GM12878 (cell line): ENCODE measurements around the gene GAS2L3. TPM values are rescaled to one million over a fixed set of nuclear protein-coding genes. Genes with fewer than 3 reads are reported as not detected.

Experiments
- ASH2L ChIP-seq: fragments of 300-600, 200-600 bp; sonication (generic); IDR thresholded peaks from 2 replicates; pipeline ENCODE4 v1.6.1; 2017; ENCODE audit warnings: low read depth, mild to moderate bottlenecking, borderline replicate concordance
- BRCA1 ChIP-seq: IDR thresholded peaks from 2 replicates; pipeline ENCODE4 v1.6.1; 2011; ENCODE audit warnings: low read depth, low read length, improper control_type of control experiment
- CREB1 ChIP-seq: IDR thresholded peaks from 2 replicates; pipeline ENCODE4 v1.6.1; 2012; ENCODE audit warnings: low read depth, mild to moderate bottlenecking, inconsistent platforms
- EED ChIP-seq: sonication (generic); IDR thresholded peaks from 2 replicates; pipeline ENCODE4 v1.6.1; 2016; ENCODE audit warnings: antibody characterized with exemption, low read depth
- FOS ChIP-seq: IDR thresholded peaks from 3 replicates; pipeline ENCODE4 v1.6.1; 2011; ENCODE audit warnings: borderline replicate concordance; ENCODE audit not compliant: insufficient read length; ENCODE audit errors: extremely low read depth
- NBN ChIP-seq: fragments of 450-650 bp; IDR thresholded peaks from 2 replicates; pipeline ENCODE4 v1.6.1; 2016
- PAX5 ChIP-seq: IDR thresholded peaks from 2 replicates; pipeline ENCODE4 v1.6.1; 2011; ENCODE audit warnings: low read depth, low read length, borderline replicate concordance
- POLR2A ChIP-seq: IDR thresholded peaks from 2 replicates; pipeline ENCODE4 v1.6.1; 2011; ENCODE audit warnings: low read depth, mild to moderate bottlenecking, low read length
- RAD51 ChIP-seq: fragments of 450-650 bp; IDR thresholded peaks from 2 replicates; pipeline ENCODE4 v1.6.1; 2016; ENCODE audit warnings: moderate library complexity, mild to moderate bottlenecking, inconsistent platforms
- RELA ChIP-seq: fragments of 450-650 bp; IDR thresholded peaks from 2 replicates; pipeline ENCODE4 v1.8.0; 2014; ENCODE audit warnings: borderline replicate concordance; ENCODE audit not compliant: partially characterized antibody
- RFX5 ChIP-seq: IDR thresholded peaks from 2 replicates; pipeline ENCODE4 v1.6.1; 2011; ENCODE audit warnings: low read depth, low read length, improper control_type of control experiment
- SMARCA5 ChIP-seq: fragments of 450-650 bp; IDR thresholded peaks from 2 replicates; pipeline ENCODE4 v1.6.1; 2017; ENCODE audit warnings: mild to moderate bottlenecking
- SRF ChIP-seq, 2 experiments: IDR thresholded peaks; 2 replicates each; pipeline ENCODE4 v1.6.1; 2011; ENCODE audit warnings: low read depth in 2 of 2, low read length in 2 of 2, mild to moderate bottlenecking in 1 of 2, moderate library complexity in 1 of 2
- STAT1 ChIP-seq: fragments of 450-650 bp; conservative IDR thresholded peaks from 2 replicates; pipeline ENCODE4 v1.6.1; 2014; ENCODE audit warnings: antibody characterized with exemption, mild to moderate bottlenecking
- ZNF384 ChIP-seq: IDR thresholded peaks from 2 replicates; pipeline ENCODE4 v1.6.1; 2012; ENCODE audit warnings: low read depth, mild to moderate bottlenecking, low read length, improper control_type of control experiment, borderline replicate concordance
- ZNF622 ChIP-seq: fragments of 450-650 bp; IDR thresholded peaks from 2 replicates; pipeline ENCODE4 v1.6.1; 2017; ENCODE audit warnings: mild to moderate bottlenecking, inconsistent platforms
- polyA plus RNA-seq, 11 experiments: library from polyadenylated mRNA; depleted of rRNA in 4 of 11; unstranded in 6 of 11; stranded (reverse) in 5 of 11; fragments of >200 nt; fragmentation: Nextera tagmentation in 4 of 11; fragmentation: Illumina TruSeq in 1 of 11; extraction: Ambion mirVana in 4 of 11; extraction: Trizol in 1 of 11; gene quantifications; 1 replicate in 1 of 11; 2 replicates in 10 of 11; pipeline versions ENCODE4 v1.2.1 to v1.2.3, GENCODE V29; 2011 to 2016; ENCODE audit warnings: inconsistent platforms in 2 of 11, missing spikeins in 2 of 11, low read depth in 1 of 11
- total RNA-seq, 4 experiments: library from RNA; depleted of rRNA in 3 of 4; stranded (reverse); fragments of >200 nt in 3 of 4; fragmentation: Illumina TruSeq in 1 of 4; extraction: Trizol in 1 of 4; gene quantifications; 2 replicates each; pipeline versions ENCODE4 v1.2.1 to v1.2.3, GENCODE V29; 2013 to 2021
- TF ChIP-seq, protein P1 (sequence below): fragments of 450-650 bp; IDR thresholded peaks from 2 replicates; pipeline ENCODE4 v1.6.1; 2017; ENCODE audit warnings: mild to moderate bottlenecking, moderate library complexity
- TF ChIP-seq, protein P2 (sequence below): IDR thresholded peaks from 2 replicates; pipeline ENCODE4 v1.6.1; 2012; ENCODE audit warnings: low read depth, low read length, improper control_type of control experiment
- TF ChIP-seq, protein P3 (sequence below): IDR thresholded peaks from 2 replicates; pipeline ENCODE4 v1.6.1; 2011; ENCODE audit warnings: borderline replicate concordance, low read depth, mild to moderate bottlenecking, moderate library complexity, mixed read lengths, low read length; ENCODE audit not compliant: insufficient read depth; ENCODE audit errors: extremely low read length
- TF ChIP-seq, protein P4 (sequence below): fragments of 450-650 bp; formaldehyde crosslinking; IDR thresholded peaks from 2 replicates; pipeline ENCODE4 v1.4.0; 2022; ENCODE audit warnings: mild to moderate bottlenecking, moderate library complexity
- TF ChIP-seq, protein P5 (sequence below): fragments of 450-650 bp; IDR thresholded peaks from 2 replicates; pipeline ENCODE4 v1.6.1; 2016; ENCODE audit warnings: mild to moderate bottlenecking

Gene GAS2L3
- total and polyA plus RNA-seq, 10 of the 15 experiments (the other 5 are each of a cell fraction or from before 2014, with no cell fraction given) = 0.46 to 6.6 (median 2.4) TPM

DNA sequence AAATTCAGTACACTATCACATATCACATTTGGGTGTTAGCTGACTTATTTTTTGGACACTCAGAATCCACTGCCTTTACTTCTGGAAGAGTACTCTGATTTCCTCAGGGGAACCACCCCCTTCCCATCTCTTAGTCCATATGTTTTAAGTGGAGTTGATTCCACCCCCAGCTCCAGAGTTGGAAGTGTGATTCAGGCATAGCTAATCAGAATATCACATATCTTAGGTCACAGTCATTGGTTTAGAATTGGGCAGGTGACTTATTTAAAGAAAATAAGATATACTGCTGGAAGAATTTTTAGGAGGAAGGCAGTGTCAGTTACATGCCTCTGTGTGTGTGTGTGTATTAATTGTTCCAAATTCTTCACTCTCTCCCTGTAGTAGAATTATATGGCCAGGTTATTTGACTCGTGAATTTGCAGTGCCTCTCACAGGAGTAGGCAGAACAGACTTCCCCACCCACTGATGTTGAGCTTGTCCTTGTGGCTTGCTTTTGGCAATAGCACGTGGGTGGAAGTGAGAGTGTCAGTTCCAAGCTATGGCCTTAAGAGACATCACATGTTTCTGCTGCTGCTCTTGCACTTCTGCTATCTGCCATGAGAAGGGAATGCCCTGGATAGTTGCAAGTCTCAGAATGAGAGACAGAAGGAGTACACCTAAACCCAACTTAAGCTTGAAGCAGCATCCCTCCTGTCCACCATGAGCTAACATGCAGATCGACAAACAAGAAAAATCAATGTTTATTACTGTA is 6.4 kb upstream of the GAS2L3 start (continued):
- TF ChIP-seq, protein P1, sequence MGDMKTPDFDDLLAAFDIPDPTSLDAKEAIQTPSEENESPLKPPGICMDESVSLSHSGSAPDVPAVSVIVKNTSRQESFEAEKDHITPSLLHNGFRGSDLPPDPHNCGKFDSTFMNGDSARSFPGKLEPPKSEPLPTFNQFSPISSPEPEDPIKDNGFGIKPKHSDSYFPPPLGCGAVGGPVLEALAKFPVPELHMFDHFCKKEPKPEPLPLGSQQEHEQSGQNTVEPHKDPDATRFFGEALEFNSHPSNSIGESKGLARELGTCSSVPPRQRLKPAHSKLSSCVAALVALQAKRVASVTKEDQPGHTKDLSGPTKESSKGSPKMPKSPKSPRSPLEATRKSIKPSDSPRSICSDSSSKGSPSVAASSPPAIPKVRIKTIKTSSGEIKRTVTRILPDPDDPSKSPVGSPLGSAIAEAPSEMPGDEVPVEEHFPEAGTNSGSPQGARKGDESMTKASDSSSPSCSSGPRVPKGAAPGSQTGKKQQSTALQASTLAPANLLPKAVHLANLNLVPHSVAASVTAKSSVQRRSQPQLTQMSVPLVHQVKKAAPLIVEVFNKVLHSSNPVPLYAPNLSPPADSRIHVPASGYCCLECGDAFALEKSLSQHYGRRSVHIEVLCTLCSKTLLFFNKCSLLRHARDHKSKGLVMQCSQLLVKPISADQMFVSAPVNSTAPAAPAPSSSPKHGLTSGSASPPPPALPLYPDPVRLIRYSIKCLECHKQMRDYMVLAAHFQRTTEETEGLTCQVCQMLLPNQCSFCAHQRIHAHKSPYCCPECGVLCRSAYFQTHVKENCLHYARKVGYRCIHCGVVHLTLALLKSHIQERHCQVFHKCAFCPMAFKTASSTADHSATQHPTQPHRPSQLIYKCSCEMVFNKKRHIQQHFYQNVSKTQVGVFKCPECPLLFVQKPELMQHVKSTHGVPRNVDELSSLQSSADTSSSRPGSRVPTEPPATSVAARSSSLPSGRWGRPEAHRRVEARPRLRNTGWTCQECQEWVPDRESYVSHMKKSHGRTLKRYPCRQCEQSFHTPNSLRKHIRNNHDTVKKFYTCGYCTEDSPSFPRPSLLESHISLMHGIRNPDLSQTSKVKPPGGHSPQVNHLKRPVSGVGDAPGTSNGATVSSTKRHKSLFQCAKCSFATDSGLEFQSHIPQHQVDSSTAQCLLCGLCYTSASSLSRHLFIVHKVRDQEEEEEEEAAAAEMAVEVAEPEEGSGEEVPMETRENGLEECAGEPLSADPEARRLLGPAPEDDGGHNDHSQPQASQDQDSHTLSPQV = no peak
- TF ChIP-seq ZNF384 (no peak), EED (no peak; the same call in 1 of the 2 replicates), POLR2A (no peak), ZNF622 (no peak), FOS (no peak), PAX5 (no peak; the same call in 1 of the 2 replicates), NBN (peak; percentile 47; the same call in 1 of the 2 replicates), RELA (peak; percentile 22), BRCA1 (no peak), SMARCA5 (no peak), STAT1 (no peak), RFX5 (0 out of 2 replicates have a peak, but pooled peaks have one; percentile 16), ASH2L (no peak), RAD51 (peak; percentile 88), CREB1 (no peak), SRF (IDR thresholded peaks at IDR 0.05; ENCODE audit: low read depth in 2 of 2, low read length in 2 of 2) (no peak)
- TF ChIP-seq, protein P2, sequence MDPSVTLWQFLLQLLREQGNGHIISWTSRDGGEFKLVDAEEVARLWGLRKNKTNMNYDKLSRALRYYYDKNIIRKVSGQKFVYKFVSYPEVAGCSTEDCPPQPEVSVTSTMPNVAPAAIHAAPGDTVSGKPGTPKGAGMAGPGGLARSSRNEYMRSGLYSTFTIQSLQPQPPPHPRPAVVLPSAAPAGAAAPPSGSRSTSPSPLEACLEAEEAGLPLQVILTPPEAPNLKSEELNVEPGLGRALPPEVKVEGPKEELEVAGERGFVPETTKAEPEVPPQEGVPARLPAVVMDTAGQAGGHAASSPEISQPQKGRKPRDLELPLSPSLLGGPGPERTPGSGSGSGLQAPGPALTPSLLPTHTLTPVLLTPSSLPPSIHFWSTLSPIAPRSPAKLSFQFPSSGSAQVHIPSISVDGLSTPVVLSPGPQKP = no peak
- TF ChIP-seq, protein P3, sequence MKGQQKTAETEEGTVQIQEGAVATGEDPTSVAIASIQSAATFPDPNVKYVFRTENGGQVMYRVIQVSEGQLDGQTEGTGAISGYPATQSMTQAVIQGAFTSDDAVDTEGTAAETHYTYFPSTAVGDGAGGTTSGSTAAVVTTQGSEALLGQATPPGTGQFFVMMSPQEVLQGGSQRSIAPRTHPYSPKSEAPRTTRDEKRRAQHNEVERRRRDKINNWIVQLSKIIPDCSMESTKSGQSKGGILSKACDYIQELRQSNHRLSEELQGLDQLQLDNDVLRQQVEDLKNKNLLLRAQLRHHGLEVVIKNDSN = peak; percentile 48
- TF ChIP-seq, protein P4, sequence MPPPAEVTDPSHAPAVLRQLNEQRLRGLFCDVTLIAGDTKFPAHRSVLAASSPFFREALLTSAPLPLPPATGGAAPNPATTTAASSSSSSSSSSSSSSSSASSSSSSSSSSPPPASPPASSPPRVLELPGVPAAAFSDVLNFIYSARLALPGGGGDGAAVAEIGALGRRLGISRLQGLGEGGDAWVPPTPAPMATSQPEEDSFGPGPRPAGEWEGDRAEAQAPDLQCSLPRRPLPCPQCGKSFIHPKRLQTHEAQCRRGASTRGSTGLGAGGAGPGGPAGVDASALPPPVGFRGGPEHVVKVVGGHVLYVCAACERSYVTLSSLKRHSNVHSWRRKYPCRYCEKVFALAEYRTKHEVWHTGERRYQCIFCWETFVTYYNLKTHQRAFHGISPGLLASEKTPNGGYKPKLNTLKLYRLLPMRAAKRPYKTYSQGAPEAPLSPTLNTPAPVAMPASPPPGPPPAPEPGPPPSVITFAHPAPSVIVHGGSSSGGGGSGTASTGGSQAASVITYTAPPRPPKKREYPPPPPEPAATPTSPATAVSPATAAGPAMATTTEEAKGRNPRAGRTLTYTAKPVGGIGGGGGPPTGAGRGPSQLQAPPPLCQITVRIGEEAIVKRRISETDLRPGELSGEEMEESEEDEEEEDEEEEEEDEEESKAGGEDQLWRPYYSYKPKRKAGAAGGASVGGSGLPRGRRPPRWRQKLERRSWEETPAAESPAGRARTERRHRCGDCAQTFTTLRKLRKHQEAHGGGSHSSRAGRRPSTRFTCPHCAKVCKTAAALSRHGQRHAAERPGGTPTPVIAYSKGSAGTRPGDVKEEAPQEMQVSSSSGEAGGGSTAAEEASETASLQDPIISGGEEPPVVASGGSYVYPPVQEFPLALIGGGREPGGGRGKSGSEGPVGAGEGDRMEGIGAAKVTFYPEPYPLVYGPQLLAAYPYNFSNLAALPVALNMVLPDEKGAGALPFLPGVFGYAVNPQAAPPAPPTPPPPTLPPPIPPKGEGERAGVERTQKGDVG (CRISPR knock-in tag) = no peak
- TF ChIP-seq, protein P5, sequence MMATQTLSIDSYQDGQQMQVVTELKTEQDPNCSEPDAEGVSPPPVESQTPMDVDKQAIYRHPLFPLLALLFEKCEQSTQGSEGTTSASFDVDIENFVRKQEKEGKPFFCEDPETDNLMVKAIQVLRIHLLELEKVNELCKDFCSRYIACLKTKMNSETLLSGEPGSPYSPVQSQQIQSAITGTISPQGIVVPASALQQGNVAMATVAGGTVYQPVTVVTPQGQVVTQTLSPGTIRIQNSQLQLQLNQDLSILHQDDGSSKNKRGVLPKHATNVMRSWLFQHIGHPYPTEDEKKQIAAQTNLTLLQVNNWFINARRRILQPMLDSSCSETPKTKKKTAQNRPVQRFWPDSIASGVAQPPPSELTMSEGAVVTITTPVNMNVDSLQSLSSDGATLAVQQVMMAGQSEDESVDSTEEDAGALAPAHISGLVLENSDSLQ = peak; percentile 15; the same call in 1 of the 2 replicates
